Superior temporal gyrus (tissue), 1 donor: ENCODE results near the gene OGFOD2.

Experiments
- DNase-seq: peaks from one replicate; pipeline ENCODE4 v3.0.0-alpha.2; 2016; ENCODE audit errors: extremely low spot score

OGFOD2 gene

GRCh38 chr12:122989225-122989839 lies 14.3 kb downstream of the OGFOD2 start:
- DNase-seq: no peak

- DNase-seq: no peak
Observed at GRCh38 chr12:122989874-122990419, 14.9 kb downstream of the OGFOD2 start.

- no peak for DNase-seq
Observed at GRCh38 chr12:122990561-122990960, 15.5 kb downstream of the OGFOD2 start.

- DNase-seq: no peak
Observed at GRCh38 chr12:122990961-122991622, 16.0 kb downstream of the OGFOD2 start.

GRCh38 chr12:122991623-122992275 lies 16.7 kb downstream of the OGFOD2 start:
- no peak for DNase-seq

GRCh38 chr12:122992386-122992785 lies 17.3 kb downstream of the OGFOD2 start:
- DNase-seq: no peak

GRCh38 chr12:122994140-122994675 lies 19.2 kb downstream of the OGFOD2 start:
- no peak for DNase-seq

GRCh38 chr12:122994781-122995502 lies 19.9 kb downstream of the OGFOD2 start:
- no peak for DNase-seq

- DNase-seq: no peak
Observed at GRCh38 chr12:122995503-122996187, 20.6 kb downstream of the OGFOD2 start.

- no peak for DNase-seq
Observed at GRCh38 chr12:122996188-122996601, 21.2 kb downstream of the OGFOD2 start.

- DNase-seq: no peak
Observed at GRCh38 chr12:122996621-122997342, 21.7 kb downstream of the OGFOD2 start.

- no peak for DNase-seq
Observed at GRCh38 chr12:122997343-122998250, 22.6 kb downstream of the OGFOD2 start.

GRCh38 chr12:122998316-122998715 lies 23.3 kb downstream of the OGFOD2 start:
- DNase-seq: no peak

GRCh38 chr12:122999196-122999946 lies 24.3 kb downstream of the OGFOD2 start:
- DNase-seq: peak; percentile 11

GRCh38 chr12:122999986-123000420 lies 25.0 kb downstream of the OGFOD2 start:
- DNase-seq: no peak

GRCh38 chr12:123000578-123000977 lies 25.5 kb downstream of the OGFOD2 start:
- DNase-seq: no peak

- DNase-seq: no peak
Observed at GRCh38 chr12:123001464-123001863, 26.4 kb downstream of the OGFOD2 start.

GRCh38 chr12:123003257-123003656 lies 28.2 kb downstream of the OGFOD2 start:
- DNase-seq: no peak

GRCh38 chr12:123004287-123004686 lies 29.2 kb downstream of the OGFOD2 start:
- no peak for DNase-seq
